HG02798 (cell line): ENCODE results near the gene PHLPP1.
A peak's percentile ranks its signal among the peaks of the same experiment; 100 is the strongest.

ENCODE experiments used
- ATAC-seq: cut with Tn5 transposase; IDR thresholded peaks from one replicate; pipeline ENCODE4 v1.9.1; 2021; ENCODE audit warnings: mild to moderate bottlenecking; ENCODE audit not compliant: unreplicated experiment, poor library complexity

Gene PHLPP1

DNA sequence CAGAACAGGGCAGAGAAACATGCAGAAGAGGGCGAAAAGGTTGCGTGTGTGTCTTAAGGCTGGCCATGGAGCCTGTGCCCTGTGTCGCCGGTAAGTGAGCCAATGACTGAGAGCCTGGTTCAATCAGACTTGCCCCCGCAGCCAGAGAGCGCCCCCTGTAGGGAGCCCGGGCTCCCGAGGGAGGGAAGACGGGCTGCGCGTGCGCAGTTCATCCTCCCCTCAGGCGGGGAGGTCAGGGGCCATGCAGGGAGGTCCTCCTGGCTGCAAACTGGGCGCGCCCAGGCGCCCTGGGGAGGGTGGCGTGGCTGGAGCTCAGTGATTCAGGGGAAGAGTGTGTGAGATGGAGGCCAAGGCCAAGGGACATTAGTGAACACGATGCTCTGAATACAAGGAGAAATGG lies 276.6 kb downstream of the PHLPP1 start:
- no peak for ATAC-seq

DNA sequence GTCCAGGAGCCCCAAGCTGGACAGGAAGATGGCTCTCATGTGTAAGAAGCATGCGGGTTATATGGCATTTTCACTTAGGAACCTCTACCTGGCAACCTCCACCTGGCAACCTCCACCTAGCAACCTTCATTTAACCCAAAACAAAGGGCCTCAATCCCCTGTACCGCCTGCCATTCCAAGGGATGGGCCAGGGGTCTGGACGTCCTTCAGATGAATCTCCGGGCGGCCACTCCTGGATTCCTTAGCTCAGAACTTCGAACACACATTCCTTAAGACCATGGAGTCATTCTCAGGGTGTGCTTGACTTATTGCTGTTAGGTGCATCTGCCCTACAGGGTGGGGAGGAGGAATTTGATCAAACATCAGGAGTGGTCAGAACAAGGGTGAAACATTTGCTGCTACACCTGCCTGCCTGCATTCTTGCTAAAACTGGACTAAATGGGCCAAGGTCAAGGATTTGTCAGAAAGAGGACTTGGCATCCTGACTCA lies 277.6 kb downstream of the PHLPP1 start:
- ATAC-seq: no peak

DNA sequence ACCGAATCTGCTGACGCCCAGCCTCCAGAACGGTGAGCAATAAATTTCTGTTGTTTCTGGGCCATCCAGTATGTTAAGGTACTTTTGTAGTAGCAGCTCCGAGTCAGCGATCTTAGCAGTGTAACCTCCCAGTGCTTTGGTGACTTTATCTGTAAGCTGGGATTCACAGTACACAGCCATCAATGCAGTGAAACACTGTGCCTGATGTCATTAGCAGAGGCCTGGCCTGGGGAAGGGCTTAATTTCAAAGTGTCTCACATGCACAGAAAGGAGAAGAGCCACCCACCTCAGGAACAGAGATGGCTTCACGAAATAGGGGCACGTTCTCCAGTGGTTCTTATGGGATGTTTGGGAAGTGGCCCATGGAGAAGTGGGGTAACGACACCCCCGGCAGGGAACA lies 281.2 kb downstream of the PHLPP1 start:
- ATAC-seq: no peak

DNA sequence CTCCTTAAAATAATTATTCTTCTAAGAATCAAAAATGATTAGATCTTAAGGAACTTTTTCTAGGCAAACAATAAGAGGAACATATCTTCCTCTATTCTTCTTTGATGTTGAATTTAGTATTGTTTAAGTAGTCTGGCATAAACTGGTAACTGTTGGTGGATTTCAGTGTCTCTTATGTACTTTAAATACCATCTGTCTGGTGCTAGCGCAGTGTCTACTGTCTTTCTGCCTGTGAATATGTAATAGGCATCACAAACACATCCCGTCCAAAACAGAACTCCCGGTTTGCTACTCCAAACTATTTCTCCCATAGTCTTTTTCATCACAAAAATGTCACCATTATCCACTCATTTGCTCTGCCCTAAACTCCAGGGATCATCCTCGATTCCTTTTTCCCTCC lies 281.7 kb downstream of the PHLPP1 start:
- no peak for ATAC-seq

DNA sequence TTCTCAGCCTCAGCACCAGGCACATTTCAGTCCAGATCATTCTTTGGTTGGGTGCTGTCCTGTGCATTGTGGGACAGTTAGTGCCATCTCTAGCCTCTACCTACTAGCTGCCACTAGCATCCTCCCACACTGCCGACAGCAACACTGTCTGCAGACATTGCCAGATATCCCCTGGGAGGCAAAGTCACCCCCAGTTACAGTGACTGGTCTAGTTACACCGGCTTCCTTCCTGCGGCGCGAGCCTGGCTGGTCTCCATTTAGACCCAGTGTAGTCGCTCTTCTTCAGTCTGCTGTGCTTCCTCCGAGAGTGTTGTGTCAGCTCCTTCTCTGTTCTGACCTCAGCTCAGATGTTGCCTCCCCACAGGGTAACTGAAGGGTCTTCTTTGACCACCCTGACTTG lies 283.1 kb downstream of the PHLPP1 start:
- no peak for ATAC-seq

GRCh38 chr18:62999392-62999791 lies 284.1 kb downstream of the PHLPP1 start:
- no peak for ATAC-seq

DNA sequence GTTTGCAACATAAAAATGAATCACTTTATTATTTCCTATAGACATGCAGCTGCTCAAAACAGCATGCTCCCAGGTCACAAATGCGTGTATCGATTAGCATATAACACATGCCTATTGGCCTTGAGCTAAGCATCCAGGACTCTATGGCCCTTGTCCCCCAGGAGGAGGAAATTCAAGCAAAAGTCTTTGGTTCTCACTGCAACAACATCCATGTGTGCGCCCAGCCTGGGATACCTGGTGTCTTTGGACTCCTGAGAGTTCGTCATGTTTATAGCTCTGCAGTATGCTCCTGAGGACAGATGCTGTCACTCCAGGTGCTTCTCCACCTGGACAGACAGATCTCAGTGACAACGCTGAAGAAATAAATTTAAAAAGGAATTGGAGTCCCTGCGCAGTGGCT lies 284.6 kb downstream of the PHLPP1 start:
- ATAC-seq: no peak

DNA sequence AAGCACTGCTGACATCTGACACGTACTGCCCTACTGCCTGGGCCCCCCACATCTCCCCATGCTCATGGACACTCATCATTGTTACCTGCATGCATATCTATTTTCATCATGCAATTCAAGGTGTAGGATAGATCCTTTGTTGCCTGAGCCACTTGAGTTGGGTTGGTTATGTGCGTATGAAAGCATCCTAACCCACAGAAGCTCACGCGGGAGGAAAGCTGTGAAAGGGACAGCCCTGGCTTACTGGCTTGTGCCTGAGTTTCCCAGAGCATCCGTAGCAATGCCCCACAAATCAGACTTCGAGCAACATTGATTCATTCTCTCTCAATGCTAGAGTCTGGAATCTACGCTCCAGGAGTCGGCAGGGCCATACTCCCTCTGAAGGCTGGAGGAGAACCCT lies 285.5 kb downstream of the PHLPP1 start:
- ATAC-seq: no peak

DNA sequence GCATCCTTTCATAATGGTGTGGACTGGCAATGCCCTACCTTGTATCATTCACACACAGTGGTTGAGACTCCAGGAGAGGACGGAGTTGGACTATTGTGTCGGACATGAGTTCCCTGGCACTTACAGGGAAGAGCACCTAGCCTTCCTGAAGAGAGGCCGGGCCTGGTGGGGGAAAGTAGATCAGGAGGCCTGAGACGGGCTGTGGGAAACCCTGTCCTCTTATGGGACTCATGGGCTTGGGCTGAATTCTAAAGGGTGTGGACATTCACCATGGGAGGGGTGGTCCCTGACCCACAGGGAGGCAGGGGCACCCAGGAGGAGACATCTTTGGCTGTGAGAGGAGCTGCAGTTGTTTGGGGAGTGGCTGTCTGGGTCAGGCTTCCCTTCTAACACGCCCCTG lies 286.5 kb downstream of the PHLPP1 start:
- no peak for ATAC-seq

- ATAC-seq: no peak
These were observed 287.0 kb downstream of the PHLPP1 start for GRCh38 chr18:63002305-63002704.

DNA sequence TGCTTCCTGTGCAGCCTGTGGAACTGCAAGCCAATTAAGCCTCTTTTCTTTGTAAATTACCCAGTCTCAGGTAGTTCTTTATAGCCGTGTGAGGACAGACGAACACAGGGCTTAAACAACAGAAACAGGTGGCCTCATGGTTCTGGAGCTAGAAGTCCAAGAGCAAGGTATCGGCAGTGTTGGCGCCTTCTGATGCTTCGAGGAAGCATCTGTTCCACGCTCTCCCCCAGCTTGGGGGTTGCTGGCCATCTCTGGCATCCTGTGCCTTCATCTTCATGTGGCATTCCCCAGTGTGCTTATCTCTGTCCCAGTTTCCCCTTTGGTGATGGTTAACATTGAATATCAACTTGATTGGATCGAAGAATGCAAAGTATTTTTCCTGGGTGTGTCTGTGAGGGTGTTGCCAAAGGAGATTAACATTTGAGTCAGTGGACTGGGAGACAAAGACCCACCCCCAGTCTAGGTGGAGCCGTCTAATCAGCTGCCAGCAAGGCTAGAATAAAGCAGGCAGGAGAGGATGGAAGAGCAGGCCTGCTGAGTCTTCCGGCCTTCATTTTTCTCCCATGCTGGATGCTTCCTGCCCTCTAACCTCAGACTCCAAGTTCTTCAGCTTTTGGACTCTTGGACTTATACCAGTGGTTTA lies 287.6 kb downstream of the PHLPP1 start:
- ATAC-seq: no peak

GRCh38 chr18:63003899-63004298 lies 288.6 kb downstream of the PHLPP1 start:
- ATAC-seq: no peak

DNA sequence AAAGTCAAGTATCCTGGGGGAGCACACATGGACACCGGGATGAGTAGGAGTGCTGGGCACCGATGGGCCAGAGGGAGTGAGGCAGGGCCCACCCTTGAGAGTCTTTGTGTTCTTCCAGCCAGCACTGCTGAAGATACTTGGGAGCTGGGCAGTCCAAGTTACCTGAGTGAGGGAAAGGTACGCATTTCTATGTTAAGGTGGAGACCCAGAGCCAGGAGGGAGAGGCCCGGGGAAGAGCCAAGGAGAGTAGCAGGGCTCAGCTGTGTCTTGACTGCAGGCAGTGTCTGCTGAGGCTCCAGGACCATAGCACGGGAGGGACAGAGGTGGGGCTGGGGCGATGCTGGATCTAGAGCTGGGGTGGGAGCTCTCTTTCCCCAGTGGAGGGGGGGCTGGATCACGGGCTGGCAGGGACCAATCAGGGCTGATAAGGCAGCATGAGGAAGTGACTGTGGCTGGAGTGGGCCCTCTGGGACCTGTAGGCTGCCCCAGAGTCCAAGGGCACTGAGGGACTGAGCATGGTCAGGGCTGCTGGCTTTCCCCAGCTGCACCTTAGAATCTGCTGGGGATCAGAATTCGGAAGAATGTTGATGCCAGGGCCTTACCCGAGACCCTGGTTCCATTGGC lies 289.2 kb downstream of the PHLPP1 start:
- ATAC-seq: no peak

- no peak for ATAC-seq
These were observed 290.0 kb downstream of the PHLPP1 start for GRCh38 chr18:63005306-63005705.

- no peak for ATAC-seq
These were observed 291.9 kb downstream of the PHLPP1 start for GRCh38 chr18:63007231-63007630.

DNA sequence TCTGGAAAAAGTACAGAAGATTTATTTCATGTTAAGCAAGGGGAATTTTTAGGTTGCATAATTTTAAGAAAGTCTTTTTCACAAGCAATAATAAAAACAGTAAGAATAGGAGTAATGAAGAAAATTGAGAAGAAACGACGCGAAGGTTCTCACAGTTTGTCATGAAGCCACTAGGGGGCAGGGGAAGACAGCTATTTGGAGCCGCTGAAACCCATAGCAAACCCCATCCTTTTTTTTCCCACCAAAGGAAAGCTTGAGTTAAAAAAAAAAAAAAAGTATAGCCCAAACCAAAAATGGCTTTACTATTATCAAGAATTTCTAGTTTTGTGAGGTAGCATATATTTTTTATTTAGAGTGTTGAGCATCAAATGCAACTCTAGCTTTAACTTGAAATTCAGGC lies 300.9 kb downstream of the PHLPP1 start:
- ATAC-seq: peak; percentile 40

DNA sequence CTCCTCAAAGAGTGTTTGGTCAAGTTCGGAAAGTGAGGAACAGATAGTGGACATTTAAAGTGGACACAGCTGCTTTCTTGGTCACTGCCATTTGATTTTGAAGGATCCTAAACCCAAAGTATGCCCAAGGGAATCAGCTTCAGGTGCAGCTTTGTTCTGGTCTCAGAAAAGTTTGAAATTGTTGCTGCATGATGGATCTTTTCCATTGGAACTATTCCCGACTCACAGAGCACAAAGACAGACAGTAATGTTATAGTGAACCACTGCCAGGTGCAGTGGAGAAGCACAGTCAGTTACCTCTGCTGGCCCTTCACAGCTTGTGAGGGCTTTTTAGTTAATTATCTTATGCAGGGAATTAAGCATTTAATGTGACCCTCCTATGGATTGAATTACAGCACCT lies 301.7 kb downstream of the PHLPP1 start:
- no peak for ATAC-seq

DNA sequence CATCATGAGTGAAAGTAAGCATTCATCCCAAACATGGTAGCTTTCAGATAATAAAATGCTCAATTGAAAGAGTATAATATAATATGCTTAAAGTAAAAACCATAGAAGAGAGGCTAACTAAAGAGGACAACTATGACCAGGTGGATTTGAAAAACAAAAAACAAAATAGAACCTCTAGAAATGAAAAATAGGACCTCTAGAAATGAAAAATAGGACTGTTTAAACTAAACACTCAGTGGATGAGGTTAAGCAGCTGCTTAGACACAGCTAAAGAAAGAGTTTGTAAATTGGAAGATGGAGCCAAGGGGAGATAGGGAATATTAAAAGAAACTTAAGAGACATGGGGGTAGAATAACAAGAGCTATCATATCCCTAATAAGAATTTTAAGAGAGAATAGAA lies 302.6 kb downstream of the PHLPP1 start:
- ATAC-seq: no peak

DNA sequence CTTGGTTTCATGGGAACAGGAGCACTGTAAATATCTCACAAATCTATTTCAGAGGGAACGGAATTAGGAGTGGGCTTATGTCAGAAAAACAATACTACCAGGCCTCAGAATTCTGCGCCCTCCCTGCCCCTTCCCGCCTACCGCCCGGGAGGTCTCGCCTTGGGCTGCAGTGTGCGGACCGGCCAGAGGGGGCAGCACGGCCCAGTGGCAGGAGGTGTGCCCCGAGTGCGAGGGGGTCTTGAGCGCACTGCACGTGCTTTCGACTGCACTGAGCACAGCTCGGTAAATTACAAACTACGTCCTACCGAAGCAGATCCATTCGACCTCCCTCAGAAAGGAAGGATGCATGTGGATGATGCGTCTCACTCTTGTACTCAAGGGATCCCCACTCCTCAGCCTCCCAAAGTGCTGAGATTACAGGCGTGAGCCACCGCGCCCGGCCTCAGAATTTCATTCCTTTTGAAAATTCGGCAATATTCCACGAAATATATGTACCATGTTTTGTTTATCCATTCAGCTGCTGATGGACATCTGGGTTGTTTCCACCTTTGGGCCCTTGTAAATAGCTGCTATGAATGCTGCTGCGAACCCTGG lies 307.2 kb downstream of the PHLPP1 start:
- ATAC-seq: no peak

- no peak for ATAC-seq
These were observed 310.1 kb downstream of the PHLPP1 start for GRCh38 chr18:63025251-63026090.

DNA sequence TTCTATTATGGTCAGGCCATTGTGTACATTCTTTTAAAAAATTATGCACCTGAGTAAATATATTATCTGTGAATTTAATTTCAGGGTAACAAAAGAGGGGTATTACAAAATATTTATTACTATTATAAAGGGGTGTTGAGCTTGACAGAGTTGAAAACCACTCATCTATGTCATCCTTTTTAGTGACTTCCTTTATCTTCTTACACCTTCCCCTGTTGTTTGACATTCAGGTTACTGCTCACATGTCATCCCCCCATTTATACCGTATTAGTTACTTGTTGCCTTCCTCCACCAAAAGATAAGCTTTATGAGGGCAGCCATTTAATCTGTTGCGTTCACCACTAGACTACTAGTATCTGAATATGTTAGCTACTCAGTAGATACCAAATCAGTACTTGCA lies 313.0 kb downstream of the PHLPP1 start:
- no peak for ATAC-seq
